Amniotic stem cell (primary cell): ENCODE data around the gene ACP3.

Source experiments
- DNase-seq: peaks from one replicate; lab custom pipeline; 2025; lab: John Stamatoyannopoulos, UW

Gene ACP3

GRCh38 chr3:132318451-132318850 is 1.2 kb downstream of the ACP3 start:
- no peak for DNase-seq

- DNase-seq, result no peak
These were observed 4.1 kb downstream of the ACP3 start for GRCh38 chr3:132321304-132321703.

- no peak for DNase-seq
These were observed 7.9 kb downstream of the ACP3 start for GRCh38 chr3:132325103-132325606.

- DNase-seq, result no peak
These were observed 8.4 kb downstream of the ACP3 start for GRCh38 chr3:132325634-132326033.

- DNase-seq, result no peak
These were observed 9.0 kb downstream of the ACP3 start for GRCh38 chr3:132326251-132326650.

- no peak for DNase-seq
These were observed 14.9 kb downstream of the ACP3 start for GRCh38 chr3:132332082-132332481.

- DNase-seq, result no peak
These were observed 15.3 kb downstream of the ACP3 start for GRCh38 chr3:132332508-132332907.

GRCh38 chr3:132341746-132342145 is 24.5 kb downstream of the ACP3 start:
- no peak for DNase-seq

GRCh38 chr3:132342183-132342582 is 25.0 kb downstream of the ACP3 start:
- no peak for DNase-seq

- DNase-seq, result no peak
These were observed 25.4 kb downstream of the ACP3 start for GRCh38 chr3:132342610-132343009.

- DNase-seq, result peak; percentile 42
These were observed 25.9 kb downstream of the ACP3 start for GRCh38 chr3:132343018-132343612.

GRCh38 chr3:132344666-132345280 is 27.6 kb downstream of the ACP3 start:
- no peak for DNase-seq

- DNase-seq, result no peak
These were observed 29.9 kb downstream of the ACP3 start for GRCh38 chr3:132346841-132347736.

GRCh38 chr3:132347811-132348210 is 30.6 kb downstream of the ACP3 start:
- no peak for DNase-seq

- no peak for DNase-seq
These were observed 31.3 kb downstream of the ACP3 start for GRCh38 chr3:132348531-132348930.

- DNase-seq, result no peak
These were observed 33.6 kb downstream of the ACP3 start for GRCh38 chr3:132350814-132351213.

GRCh38 chr3:132351222-132351806 is 34.1 kb downstream of the ACP3 start:
- no peak for DNase-seq

GRCh38 chr3:132352556-132353143 is 35.4 kb downstream of the ACP3 start:
- peak; percentile 15 for DNase-seq

- no peak for DNase-seq
These were observed 37.9 kb downstream of the ACP3 start for GRCh38 chr3:132354916-132355702.

- no peak for DNase-seq
These were observed 39.4 kb downstream of the ACP3 start for GRCh38 chr3:132356568-132356967.

- DNase-seq, result no peak
These were observed 43.5 kb downstream of the ACP3 start for GRCh38 chr3:132360717-132361116.
